Skeletal muscle satellite cell (primary cell): ENCODE data around the gene ITGBL1.

Experiments used
- H3K27me3 ChIP-seq: 2 replicates; pipeline ENCODE4 v1.7.0; 2013; ENCODE audit warnings: low read length; ENCODE audit not compliant: control insufficient read depth, insufficient read depth
- H3K36me3 ChIP-seq: 2 replicates; pipeline ENCODE4 v1.7.0; 2013; ENCODE audit warnings: mild to moderate bottlenecking, control low read depth, low read length; ENCODE audit not compliant: insufficient read depth
- H3K4me1 ChIP-seq: 2 replicates; pipeline ENCODE4 v1.7.0; 2013; ENCODE audit warnings: low read length; ENCODE audit not compliant: control insufficient read depth, insufficient read depth
- H3K4me2 ChIP-seq: 2 replicates; pipeline ENCODE4 v1.7.0; 2013; ENCODE audit warnings: mild to moderate bottlenecking, low read length
- H3K4me3 ChIP-seq: 2 replicates; pipeline ENCODE4 v1.7.0; 2013; ENCODE audit warnings: low read length
- H3K9ac ChIP-seq: 2 replicates; pipeline ENCODE4 v1.7.0; 2013; ENCODE audit warnings: mild to moderate bottlenecking, low read depth, low read length, moderate library complexity
- H3K9me3 ChIP-seq: replicated peaks from 2 replicates; pipeline ENCODE4 v1.7.0; 2013; ENCODE audit warnings: mild to moderate bottlenecking, control low read depth, low read length

ITGBL1 gene

GRCh38 chr13:101639711-101640110 is 187.2 kb downstream of the ITGBL1 start:
- H3K9ac ChIP-seq, result peak overlapping the region; percentile 5
- peaks cover 6% of the 10 kb centered on the region for H3K36me3 ChIP-seq
- no peaks in the 10 kb centered on the region for H3K9me3 ChIP-seq
- H3K4me2 ChIP-seq, result peak overlapping the region; percentile 1
- no peak overlapping the region for H3K4me3 ChIP-seq
- peaks cover 31% of the 10 kb centered on the region for H3K4me1 ChIP-seq
- H3K27me3 ChIP-seq, result no peaks in the 10 kb centered on the region

- H3K9me3 ChIP-seq, result no peaks in the 10 kb centered on the region
- peaks cover 6% of the 10 kb centered on the region for H3K36me3 ChIP-seq
- no peaks in the 10 kb centered on the region for H3K27me3 ChIP-seq
- peak overlapping the region; percentile 3 for H3K4me3 ChIP-seq
- H3K9ac ChIP-seq, result no peak overlapping the region
- peak overlapping the region; percentile 66 for H3K4me2 ChIP-seq
- peaks cover 31% of the 10 kb centered on the region for H3K4me1 ChIP-seq
Observed at GRCh38 chr13:101640788-101641400, 188.4 kb downstream of the ITGBL1 start.

- Histone ChIP-seq H3K9me3 (no peaks in the 10 kb centered on the region), H3K27me3 (no peaks in the 10 kb centered on the region), H3K4me1 (peaks cover 39% of the 10 kb centered on the region), H3K9ac (no peak overlapping the region), H3K4me2 (no peak overlapping the region), H3K36me3 (no peaks in the 10 kb centered on the region), H3K4me3 (no peak overlapping the region)
Observed at GRCh38 chr13:101645871-101646270, 193.4 kb downstream of the ITGBL1 start.

- Histone ChIP-seq H3K36me3 (no peaks in the 10 kb centered on the region), H3K4me2 (no peak overlapping the region), H3K9ac (no peak overlapping the region), H3K4me1 (peaks cover 34% of the 10 kb centered on the region), H3K4me3 (no peak overlapping the region), H3K27me3 (no peaks in the 10 kb centered on the region), H3K9me3 (no peaks in the 10 kb centered on the region)
Observed at GRCh38 chr13:101647760-101648159, 195.3 kb downstream of the ITGBL1 start.

GRCh38 chr13:101648766-101649487 is 196.5 kb downstream of the ITGBL1 start:
- Histone ChIP-seq H3K9me3 (no peaks in the 10 kb centered on the region), H3K4me3 (no peak overlapping the region), H3K4me1 (peaks cover 29% of the 10 kb centered on the region), H3K27me3 (no peaks in the 10 kb centered on the region), H3K9ac (peak overlapping the region; percentile 6), H3K4me2 (peak overlapping the region; percentile 18), H3K36me3 (peaks cover 1% of the 10 kb centered on the region)

GRCh38 chr13:101649488-101650126 is 197.1 kb downstream of the ITGBL1 start:
- Histone ChIP-seq H3K36me3 (peaks cover 5% of the 10 kb centered on the region), H3K4me3 (no peak overlapping the region), H3K9ac (peak overlapping the region; percentile 6), H3K4me2 (peak overlapping the region; percentile 26), H3K9me3 (no peaks in the 10 kb centered on the region), H3K4me1 (peaks cover 31% of the 10 kb centered on the region), H3K27me3 (no peaks in the 10 kb centered on the region)

GRCh38 chr13:101654883-101655282 is 202.4 kb downstream of the ITGBL1 start:
- peaks cover 17% of the 10 kb centered on the region for H3K36me3 ChIP-seq
- no peaks in the 10 kb centered on the region for H3K9me3 ChIP-seq
- H3K4me1 ChIP-seq, result peaks cover 16% of the 10 kb centered on the region
- H3K4me3 ChIP-seq, result no peak overlapping the region
- no peak overlapping the region for H3K4me2 ChIP-seq
- no peaks in the 10 kb centered on the region for H3K27me3 ChIP-seq
- H3K9ac ChIP-seq, result no peak overlapping the region

GRCh38 chr13:101655435-101655834 is 203.0 kb downstream of the ITGBL1 start:
- Histone ChIP-seq H3K9me3 (no peaks in the 10 kb centered on the region), H3K27me3 (no peaks in the 10 kb centered on the region), H3K4me1 (peaks cover 12% of the 10 kb centered on the region), H3K9ac (no peak overlapping the region), H3K4me2 (no peak overlapping the region), H3K36me3 (peaks cover 23% of the 10 kb centered on the region), H3K4me3 (no peak overlapping the region)

GRCh38 chr13:101660711-101661110 is 208.2 kb downstream of the ITGBL1 start:
- no peaks in the 10 kb centered on the region for H3K27me3 ChIP-seq
- H3K4me1 ChIP-seq, result peaks cover 32% of the 10 kb centered on the region
- no peak overlapping the region for H3K4me2 ChIP-seq
- no peak overlapping the region for H3K4me3 ChIP-seq
- peaks cover 12% of the 10 kb centered on the region for H3K36me3 ChIP-seq
- H3K9me3 ChIP-seq, result no peaks in the 10 kb centered on the region
- no peak overlapping the region for H3K9ac ChIP-seq

GRCh38 chr13:101661839-101662238 is 209.4 kb downstream of the ITGBL1 start:
- no peaks in the 10 kb centered on the region for H3K9me3 ChIP-seq
- peaks cover 32% of the 10 kb centered on the region for H3K4me1 ChIP-seq
- peaks cover 12% of the 10 kb centered on the region for H3K36me3 ChIP-seq
- H3K4me3 ChIP-seq, result no peak overlapping the region
- no peaks in the 10 kb centered on the region for H3K27me3 ChIP-seq
- no peak overlapping the region for H3K9ac ChIP-seq
- H3K4me2 ChIP-seq, result no peak overlapping the region

- Histone ChIP-seq H3K9ac (no peak overlapping the region), H3K4me3 (no peak overlapping the region), H3K9me3 (no peaks in the 10 kb centered on the region), H3K36me3 (peaks cover 10% of the 10 kb centered on the region), H3K4me2 (no peak overlapping the region), H3K27me3 (no peaks in the 10 kb centered on the region), H3K4me1 (peaks cover 12% of the 10 kb centered on the region)
Observed at GRCh38 chr13:101673360-101674105, 221.1 kb downstream of the ITGBL1 start.
